ENCODE measurements around the gene NR1D2. TPM values are rescaled to one million over a fixed set of nuclear protein-coding genes. Genes with fewer than 3 reads are reported as not detected.
"Not testable (repeated sequence)": the region's sequence is repeated elsewhere in the genome, so short reads cannot be mapped to it uniquely, and the experiment has no call there.

NR1D2 gene
- total RNA-seq, 5 donors from 2014 or later (not counting 1 experiment from before 2014, with no cell fraction given) = 44.4 to 96.7 (median 51.7) TPM

DNA sequence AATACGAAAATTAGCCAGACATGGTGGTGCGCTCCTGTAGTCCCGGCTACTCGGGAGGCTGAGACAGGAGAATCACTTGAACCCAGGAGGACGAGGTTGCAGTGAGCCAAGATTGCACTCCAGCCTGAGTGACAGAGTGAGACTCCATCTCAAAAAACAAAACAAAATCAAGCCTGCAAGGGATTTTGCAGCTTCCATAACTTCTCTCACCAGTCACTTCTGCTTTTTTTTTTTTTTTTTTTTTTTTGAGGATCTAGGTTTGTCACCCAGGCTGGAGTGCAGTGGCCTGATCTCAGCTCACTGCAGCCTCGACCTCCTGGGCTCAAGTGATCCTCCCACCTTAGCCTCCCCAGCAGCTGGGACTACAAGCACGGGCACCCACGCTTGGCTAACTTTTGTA lies 65.7 kb downstream of the NR1D2 start:
- H3K36me3 Mint-ChIP-seq; H3K9me3 ChIP-seq; H3K27me3 Mint-ChIP-seq; H3K4me3 Mint-ChIP-seq; H3K9me3 Mint-ChIP-seq; H3K27me3 ChIP-seq (replicated peaks in 1 of 2; ENCODE audit: control insufficient read depth in 2 of 2, extremely low read depth in 1 of 2, insufficient read depth in 2 of 2, low read length in 1 of 2); H3K4me1 ChIP-seq (ENCODE audit: control insufficient read depth in 1 of 2, extremely low read depth in 1 of 2, insufficient read depth in 2 of 2, low read length in 2 of 2); H3K4me1 Mint-ChIP-seq; H3K36me3 ChIP-seq (ENCODE audit: control insufficient read depth in 2 of 2, extremely low read depth in 1 of 2, insufficient read depth in 1 of 2, low read length in 1 of 2); H3K4me3 ChIP-seq (ENCODE audit: control insufficient read depth in 1 of 2, extremely low read depth in 1 of 2, low read length in 1 of 2); ATAC-seq (replicated peaks in 1 of 4); DNase-seq; H3K27ac Mint-ChIP-seq; CTCF ChIA-PET; H3K27ac ChIP-seq (ENCODE audit: low read length): not testable (repeated sequence)
- POLR2A ChIA-PET = interaction anchor here in 1 of 2 donors (0.5 to 0.7 kb wide), 2 partner anchors 156 to 231 kb away, joined by 3 to 4 read pairs; no protein-coding TSS in a partner anchor
- 80% methylated on average over 4 of the region's 8 CpGs for WGBS (ENCODE audit: insufficient coverage)

DNA sequence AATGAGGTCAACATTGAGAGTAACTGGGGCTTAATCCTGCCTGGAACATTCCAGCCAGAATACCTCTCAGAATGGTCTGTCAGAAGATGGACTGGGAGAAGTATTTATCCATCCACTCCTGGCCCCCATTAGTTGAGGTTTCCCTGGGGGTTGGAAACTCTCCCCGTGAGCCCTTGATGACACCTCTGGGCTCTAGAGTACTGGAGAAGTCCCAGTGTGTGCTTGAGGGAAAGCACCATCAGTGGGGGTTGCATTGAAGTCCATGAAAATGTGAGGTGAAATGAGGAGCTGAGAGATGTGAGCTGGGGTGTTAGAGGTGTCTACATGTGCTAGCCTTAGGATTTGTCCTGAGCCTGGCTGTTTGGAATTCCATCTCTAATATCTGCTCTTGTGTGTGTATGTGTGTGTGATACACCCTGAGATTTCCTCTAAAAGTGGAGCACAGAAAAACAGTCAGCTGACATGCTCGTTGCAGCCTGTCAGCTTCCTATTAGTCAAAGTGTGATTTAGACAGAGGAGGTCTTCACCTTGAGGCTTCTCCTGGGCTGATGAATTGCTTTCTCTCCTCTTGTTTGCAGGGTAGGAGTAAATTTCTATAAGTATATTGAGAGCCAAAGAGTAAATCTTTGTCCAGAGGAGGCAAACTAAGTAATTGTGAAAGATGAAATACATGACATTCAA lies 67.6 kb downstream of the NR1D2 start:
- WGBS (ENCODE audit: insufficient coverage) = 14% methylated on average over 1 of the region's 2 CpGs
- Mint-ChIP-seq H3K9me3 (no peaks in the 10 kb centered on the region), H3K4me1 (no peaks in the 10 kb centered on the region), H3K36me3 (no peaks in the 10 kb centered on the region), H3K4me3 (no peak overlapping the region), H3K27ac (no peak overlapping the region), H3K27me3 (no peaks in the 10 kb centered on the region)
- Histone ChIP-seq H3K36me3 (ENCODE audit: control insufficient read depth in 2 of 2, extremely low read depth in 1 of 2, insufficient read depth in 1 of 2, low read length in 1 of 2) (no peaks in the 10 kb centered on the region), H3K27ac (ENCODE audit: low read length) (no peak overlapping the region), H3K27me3 (replicated peaks in 1 of 2; ENCODE audit: control insufficient read depth in 2 of 2, extremely low read depth in 1 of 2, insufficient read depth in 2 of 2, low read length in 1 of 2) (peaks cover 0 to 6% of the 10 kb centered on the region in 2 experiments), H3K4me3 (ENCODE audit: control insufficient read depth in 1 of 2, extremely low read depth in 1 of 2, low read length in 1 of 2) (no peak overlapping the region), H3K9me3 (no peaks in the 10 kb centered on the region), H3K4me1 (ENCODE audit: control insufficient read depth in 1 of 2, extremely low read depth in 1 of 2, insufficient read depth in 2 of 2, low read length in 2 of 2) (no peaks in the 10 kb centered on the region)
- no peak for DNase-seq
- POLR2A ChIA-PET = interaction anchor here in 1 of 2 donors (0.5 kb wide), 1 partner anchor 164 kb away, joined by 4 read pairs; no protein-coding TSS in a partner anchor
- CTCF ChIA-PET = interaction anchor here in 1 of 2 donors (1.0 kb wide), 1 partner anchor 257 kb away, joined by 3 read pairs; no protein-coding TSS in a partner anchor
- no peak for ATAC-seq (replicated peaks in 1 of 4)

DNA sequence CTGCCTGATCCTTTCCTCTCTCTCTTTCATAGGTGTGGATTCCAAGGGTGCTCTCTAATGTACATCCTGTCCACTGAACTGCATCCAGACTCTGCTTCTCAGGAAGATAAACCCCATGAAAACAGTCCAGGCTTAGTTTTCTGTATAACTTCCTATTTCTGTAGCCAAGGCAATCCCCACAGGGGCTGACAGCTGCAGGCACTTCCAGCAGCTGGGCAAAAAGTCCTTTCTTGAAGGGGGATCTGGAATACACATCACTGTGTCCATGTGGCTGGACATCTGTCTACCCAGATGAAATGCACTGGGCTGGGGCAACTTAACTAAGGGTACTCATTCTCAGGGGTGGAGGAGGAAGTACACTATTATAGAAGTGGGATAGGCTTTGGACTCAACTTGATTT lies 72.2 kb downstream of the NR1D2 start:
- CTCF ChIA-PET = no interaction called here

DNA sequence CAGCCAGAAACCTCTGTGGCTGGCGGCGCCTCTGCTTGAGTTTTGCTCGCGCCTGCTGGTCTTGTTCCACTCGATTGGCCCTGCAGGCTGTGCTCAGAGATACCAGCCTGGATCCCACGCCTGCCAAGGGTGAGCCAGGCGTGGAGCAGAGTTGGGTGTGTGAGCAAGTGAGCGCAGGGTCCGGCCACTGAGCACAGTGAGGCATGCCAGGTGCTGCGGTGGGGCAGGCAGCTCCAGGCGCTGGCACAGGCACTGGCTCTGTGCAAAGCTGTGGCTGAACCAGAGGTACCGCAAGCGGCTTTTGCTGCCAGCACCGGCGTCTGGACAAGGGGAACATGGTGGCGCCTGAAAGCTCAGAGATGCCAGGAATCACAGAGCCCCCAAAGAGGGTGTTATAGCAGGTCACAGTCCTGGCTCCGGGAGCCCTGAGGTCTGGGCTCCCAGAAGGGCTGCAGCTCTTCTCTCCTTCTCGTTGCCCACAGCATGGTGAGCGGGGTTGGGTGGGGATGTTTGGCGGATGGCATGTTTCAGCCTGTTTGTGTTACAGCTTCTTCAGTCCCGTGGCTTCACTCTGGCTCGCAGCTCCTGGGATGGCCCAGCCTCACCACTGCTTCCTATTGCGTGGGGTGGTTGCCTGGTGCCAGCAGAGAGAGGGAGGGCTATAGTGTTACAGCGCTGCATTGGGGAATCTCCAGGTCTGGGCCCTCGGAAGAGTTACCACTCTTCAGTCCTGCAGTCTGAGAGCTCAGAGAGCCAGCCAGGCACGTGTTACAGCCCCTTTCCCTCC lies 73.9 kb downstream of the NR1D2 start:
- ATAC-seq (replicated peaks in 1 of 4) (no peak), DNase-seq (no peak)
- Mint-ChIP-seq H3K36me3 (no peaks in the 10 kb centered on the region), H3K4me1 (no peaks in the 10 kb centered on the region), H3K27ac (no peak overlapping the region), H3K9me3 (no peaks in the 10 kb centered on the region), H3K4me3 (no peak overlapping the region), H3K27me3 (no peaks in the 10 kb centered on the region)
- Histone ChIP-seq H3K9me3 (no peaks in the 10 kb centered on the region), H3K4me1 (ENCODE audit: control insufficient read depth in 1 of 2, extremely low read depth in 1 of 2, insufficient read depth in 2 of 2, low read length in 2 of 2) (no peaks in the 10 kb centered on the region), H3K27ac (ENCODE audit: low read length) (no peak overlapping the region), H3K36me3 (ENCODE audit: control insufficient read depth in 2 of 2, extremely low read depth in 1 of 2, insufficient read depth in 1 of 2, low read length in 1 of 2) (no peaks in the 10 kb centered on the region), H3K4me3 (ENCODE audit: control insufficient read depth in 1 of 2, extremely low read depth in 1 of 2, low read length in 1 of 2) (no peak overlapping the region), H3K27me3 (replicated peaks in 1 of 2; ENCODE audit: control insufficient read depth in 2 of 2, extremely low read depth in 1 of 2, insufficient read depth in 2 of 2, low read length in 1 of 2) (peaks cover 0 to 5% of the 10 kb centered on the region in 2 experiments)
- ChIA-PET CTCF (no interaction called here), POLR2A (no interaction called here)
- WGBS (ENCODE audit: insufficient coverage) = 90% methylated on average over 23 of the region's 26 CpGs

More for the DNA sequence above, 72.2 kb downstream of the NR1D2 start:
- no peak overlapping the region for H3K4me3 Mint-ChIP-seq
- DNase-seq = no peak
- no peaks in the 10 kb centered on the region for H3K36me3 ChIP-seq (ENCODE audit: control insufficient read depth in 2 of 2, extremely low read depth in 1 of 2, insufficient read depth in 1 of 2, low read length in 1 of 2)
- H3K9me3 Mint-ChIP-seq = no peaks in the 10 kb centered on the region
- H3K27me3 ChIP-seq (replicated peaks in 1 of 2; ENCODE audit: control insufficient read depth in 2 of 2, extremely low read depth in 1 of 2, insufficient read depth in 2 of 2, low read length in 1 of 2) = peaks cover 0 to 5% of the 10 kb centered on the region in 2 experiments
- H3K27me3 Mint-ChIP-seq = no peaks in the 10 kb centered on the region
- POLR2A ChIA-PET = no interaction called here
- H3K27ac ChIP-seq (ENCODE audit: low read length) = no peak overlapping the region
- H3K36me3 Mint-ChIP-seq = no peaks in the 10 kb centered on the region
- no peak overlapping the region for H3K27ac Mint-ChIP-seq
- no peak for ATAC-seq (replicated peaks in 1 of 4)
- no peak overlapping the region for H3K4me3 ChIP-seq (ENCODE audit: control insufficient read depth in 1 of 2, extremely low read depth in 1 of 2, low read length in 1 of 2)
- H3K4me1 ChIP-seq (ENCODE audit: control insufficient read depth in 1 of 2, extremely low read depth in 1 of 2, insufficient read depth in 2 of 2, low read length in 2 of 2) = no peaks in the 10 kb centered on the region
- H3K9me3 ChIP-seq = no peaks in the 10 kb centered on the region
- no peaks in the 10 kb centered on the region for H3K4me1 Mint-ChIP-seq

DNA sequence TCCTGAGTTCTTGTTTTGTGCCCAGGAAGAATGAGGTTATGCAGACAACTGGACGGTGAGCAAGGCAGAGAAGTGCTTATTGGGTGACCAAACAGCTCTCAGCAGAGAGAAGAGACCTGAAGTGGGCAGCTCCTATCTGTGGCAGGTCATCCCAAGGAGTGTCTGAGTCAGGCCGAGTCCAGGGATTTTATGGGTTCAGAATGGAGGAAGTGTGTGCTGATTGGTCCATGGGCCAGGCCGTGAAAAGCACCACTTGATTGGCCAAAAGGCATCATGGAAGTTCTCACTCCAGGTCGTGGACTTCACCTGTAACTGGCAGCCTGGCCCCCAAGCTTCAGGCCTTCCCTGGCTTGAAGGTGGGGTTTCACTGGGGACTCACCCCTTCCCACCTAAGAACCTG lies 74.5 kb downstream of the NR1D2 start:
- H3K36me3 ChIP-seq (ENCODE audit: control insufficient read depth in 2 of 2, extremely low read depth in 1 of 2, insufficient read depth in 1 of 2, low read length in 1 of 2) = no peaks in the 10 kb centered on the region
- Mint-ChIP-seq H3K27ac (no peak overlapping the region), H3K27me3 (peaks cover 0 to 2% of the 10 kb centered on the region in 2 donors), H3K4me1 (no peaks in the 10 kb centered on the region), H3K4me3 (no peak overlapping the region), H3K36me3 (no peaks in the 10 kb centered on the region), H3K9me3 (no peaks in the 10 kb centered on the region)
- CTCF ChIA-PET = no interaction called here
- H3K4me3 ChIP-seq (ENCODE audit: control insufficient read depth in 1 of 2, extremely low read depth in 1 of 2, low read length in 1 of 2) = no peak overlapping the region
- no peaks in the 10 kb centered on the region for H3K4me1 ChIP-seq (ENCODE audit: control insufficient read depth in 1 of 2, extremely low read depth in 1 of 2, insufficient read depth in 2 of 2, low read length in 2 of 2)
- peaks cover 0 to 4% of the 10 kb centered on the region in 2 experiments for H3K27me3 ChIP-seq (replicated peaks in 1 of 2; ENCODE audit: control insufficient read depth in 2 of 2, extremely low read depth in 1 of 2, insufficient read depth in 2 of 2, low read length in 1 of 2)
- DNase-seq = no peak
- POLR2A ChIA-PET = no interaction called here
- H3K27ac ChIP-seq (ENCODE audit: low read length) = no peak overlapping the region
- no peaks in the 10 kb centered on the region for H3K9me3 ChIP-seq
- WGBS (ENCODE audit: insufficient coverage) = 75% methylated on average over 4 of the region's 4 CpGs
- no peak for ATAC-seq (replicated peaks in 1 of 4)

DNA sequence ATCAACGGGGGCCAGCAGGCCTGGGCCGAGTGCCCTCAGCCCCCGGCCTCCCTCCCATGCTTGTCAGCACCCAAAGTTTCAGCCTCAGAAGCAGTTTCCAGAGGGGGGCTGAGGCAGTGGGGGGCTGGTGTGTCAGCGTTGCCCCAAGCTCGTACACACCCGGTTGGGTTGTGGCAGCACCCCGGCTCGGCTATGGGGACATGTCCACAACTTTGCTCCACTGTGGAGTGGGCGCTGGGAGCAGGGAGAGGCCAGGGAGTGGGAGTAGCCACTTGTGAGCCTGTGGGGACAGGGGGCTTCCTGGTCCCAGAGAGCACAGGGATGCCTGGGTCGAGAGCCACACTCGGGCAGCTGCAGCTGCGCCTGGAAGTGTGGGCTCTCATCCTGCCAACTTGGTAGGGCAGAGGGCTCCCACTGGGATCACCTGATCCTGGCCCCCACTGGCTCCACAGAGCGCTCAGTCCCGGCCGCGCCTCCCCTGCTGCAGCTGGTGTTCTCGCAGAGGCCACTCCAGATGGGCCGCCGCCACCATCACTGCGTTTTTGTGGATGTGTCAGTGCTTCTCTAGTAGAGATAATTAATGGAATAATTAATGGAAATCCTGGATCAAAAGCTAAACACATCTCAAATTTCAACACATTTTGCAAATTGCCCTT lies 75.1 kb downstream of the NR1D2 start:
- H3K27ac ChIP-seq (ENCODE audit: low read length) = no peak overlapping the region
- no peaks in the 10 kb centered on the region for H3K36me3 ChIP-seq (ENCODE audit: control insufficient read depth in 2 of 2, extremely low read depth in 1 of 2, insufficient read depth in 1 of 2, low read length in 1 of 2)
- H3K4me1 Mint-ChIP-seq = no peaks in the 10 kb centered on the region
- H3K9me3 Mint-ChIP-seq = no peaks in the 10 kb centered on the region
- no peaks in the 10 kb centered on the region for H3K4me1 ChIP-seq (ENCODE audit: control insufficient read depth in 1 of 2, extremely low read depth in 1 of 2, insufficient read depth in 2 of 2, low read length in 2 of 2)
- peaks cover 0 to 2% of the 10 kb centered on the region in 2 experiments for H3K27me3 ChIP-seq (replicated peaks in 1 of 2; ENCODE audit: control insufficient read depth in 2 of 2, extremely low read depth in 1 of 2, insufficient read depth in 2 of 2, low read length in 1 of 2)
- CTCF ChIA-PET = no interaction called here
- H3K36me3 Mint-ChIP-seq = no peaks in the 10 kb centered on the region
- 88% methylated on average over 13 of the region's 20 CpGs for WGBS (ENCODE audit: insufficient coverage)
- no peaks in the 10 kb centered on the region for H3K9me3 ChIP-seq
- ATAC-seq (replicated peaks in 1 of 4) (no peak), DNase-seq (no peak)
- POLR2A ChIA-PET = no interaction called here
- no peak overlapping the region for H3K4me3 Mint-ChIP-seq
- no peak overlapping the region for H3K4me3 ChIP-seq (ENCODE audit: control insufficient read depth in 1 of 2, extremely low read depth in 1 of 2, low read length in 1 of 2)
- H3K27me3 Mint-ChIP-seq = peaks cover 0 to 2% of the 10 kb centered on the region in 2 donors
- H3K27ac Mint-ChIP-seq = no peak overlapping the region
